Gastroesophageal sphincter (tissue), 4 donors: Measurements from ENCODE around the gene SEC11A. TPM values are rescaled to one million over a fixed set of nuclear protein-coding genes. Genes with fewer than 3 reads are reported as not detected.
"Not testable (repeated sequence)": the region's sequence is repeated elsewhere in the genome, so short reads cannot be mapped to it uniquely, and the experiment has no call there.

Source experiments
- ATAC-seq: fragments of 150-250 bp; one replicate; pipeline ENCODE4 v1.9.1; 2016; ENCODE audit warnings: mild to moderate bottlenecking, moderate library complexity
- H3K27ac ChIP-seq, 4 donors: fragments of 200-600 bp; sonication (generic) in 3 of 4; 1 replicate in 3 of 4; 2 replicates in 1 of 4; pipeline ENCODE4 v1.5.1; 2016 to 2019
- H3K27me3 ChIP-seq: fragments of 200-600 bp; sonication (generic); one replicate; pipeline ENCODE4 v1.5.1; 2019
- H3K36me3 ChIP-seq, 2 donors: fragments of 200-600 bp; sonication (generic); one replicate each; pipeline ENCODE4 v1.5.1; 2019; ENCODE audit warnings: control low read depth in 1 of 2
- H3K4me1 ChIP-seq, 3 donors: fragments of 200-600 bp; sonication (generic); 1 replicate in 2 of 3; 2 replicates in 1 of 3; pipeline ENCODE4 v1.5.1; 2016 to 2019; ENCODE audit warnings: control low read depth in 2 of 3
- H3K4me3 ChIP-seq, 2 donors: fragments of 200-600 bp; sonication (generic); one replicate each; pipeline ENCODE4 v1.5.1; 2019; ENCODE audit warnings: mild to moderate bottlenecking in 1 of 2, moderate library complexity in 1 of 2
- H3K9me3 ChIP-seq, 3 donors: fragments of 200-600 bp; sonication (generic); one replicate each; pipeline ENCODE4 v1.5.1; 2017 to 2019; ENCODE audit warnings: control low read depth in 2 of 3
- EP300 ChIP-seq: sonication (generic); formaldehyde crosslinking; IDR thresholded peaks from one replicate; pipeline ENCODE4 v1.6.1; 2017; ENCODE audit warnings: antibody characterized with exemption, mild to moderate bottlenecking
- POLR2A ChIP-seq, 2 donors: fragments of 450-650 bp; IDR thresholded peaks; one replicate each; pipeline ENCODE4 v1.6.1; 2017; ENCODE audit warnings: antibody characterized with exemption in 2 of 2, mild to moderate bottlenecking in 2 of 2, moderate library complexity in 1 of 2
- POLR2AphosphoS5 ChIP-seq: sonication (generic); formaldehyde crosslinking; IDR thresholded peaks from one replicate; pipeline ENCODE4 v1.6.1; 2017; ENCODE audit warnings: antibody characterized with exemption
- WGBS, 2 donors: methylation state at CpG; one replicate each; pipeline ENCODE4 v1.1.5; 2018; ENCODE audit warnings: low coverage in 1 of 2; 5-methylcytosine and 5-hydroxymethylcytosine counted together
- total RNA-seq, 4 donors: library from RNA; depleted of rRNA; stranded (reverse); fragments of >200 nt; gene quantifications; one replicate each; pipeline ENCODE4 v1.1.0, GENCODE V29; 2016
- TF ChIP-seq, protein P1 (sequence below), 4 experiments: fragments of 200-600 bp in 2 of 4; fragments of 450-650 bp in 2 of 4; sonication (generic) in 1 of 4; IDR thresholded peaks; one replicate each; pipeline ENCODE4 v1.5.1; 2017 to 2019; ENCODE audit warnings: antibody characterized with exemption in 4 of 4, mild to moderate bottlenecking in 2 of 4, moderate library complexity in 2 of 4

SEC11A gene
- total RNA-seq, 4 donors from 2014 or later = 63.3 to 139 (median 99.4) TPM

DNA sequence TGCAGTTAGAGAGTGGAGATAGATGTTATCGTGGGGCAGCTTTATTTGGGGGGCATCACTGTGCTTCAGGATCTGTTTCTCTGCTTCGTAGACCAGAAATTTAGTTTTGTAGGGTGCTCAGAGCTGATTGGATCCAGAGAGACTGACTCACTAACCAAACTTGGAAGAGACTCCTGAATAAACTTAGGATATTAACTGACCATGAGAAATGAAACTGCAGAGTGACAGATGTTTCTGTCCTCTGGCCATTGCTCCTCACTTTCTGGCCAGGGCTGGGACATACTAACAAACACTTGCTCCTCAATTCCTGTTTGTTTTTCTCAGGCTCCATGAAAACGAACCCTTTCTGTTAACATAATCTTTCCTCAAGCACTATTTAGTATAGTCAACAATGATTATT, 36.8 kb upstream of the SEC11A start:
- Histone ChIP-seq H3K27me3 (no peaks in the 10 kb centered on the region), H3K4me3 (no peak overlapping the region), H3K36me3 (no peaks in the 10 kb centered on the region), H3K27ac (peak overlapping the region in 1 of 4 donors; percentile 15), H3K4me1 (peaks cover 0 to 71% (median 16%) of the 10 kb centered on the region in 3 donors), H3K9me3 (no peaks in the 10 kb centered on the region)
- no peak for TF ChIP-seq POLR2A (IDR thresholded peaks at IDR 0.05)
- TF ChIP-seq EP300 = no peak
- TF ChIP-seq, protein P1, sequence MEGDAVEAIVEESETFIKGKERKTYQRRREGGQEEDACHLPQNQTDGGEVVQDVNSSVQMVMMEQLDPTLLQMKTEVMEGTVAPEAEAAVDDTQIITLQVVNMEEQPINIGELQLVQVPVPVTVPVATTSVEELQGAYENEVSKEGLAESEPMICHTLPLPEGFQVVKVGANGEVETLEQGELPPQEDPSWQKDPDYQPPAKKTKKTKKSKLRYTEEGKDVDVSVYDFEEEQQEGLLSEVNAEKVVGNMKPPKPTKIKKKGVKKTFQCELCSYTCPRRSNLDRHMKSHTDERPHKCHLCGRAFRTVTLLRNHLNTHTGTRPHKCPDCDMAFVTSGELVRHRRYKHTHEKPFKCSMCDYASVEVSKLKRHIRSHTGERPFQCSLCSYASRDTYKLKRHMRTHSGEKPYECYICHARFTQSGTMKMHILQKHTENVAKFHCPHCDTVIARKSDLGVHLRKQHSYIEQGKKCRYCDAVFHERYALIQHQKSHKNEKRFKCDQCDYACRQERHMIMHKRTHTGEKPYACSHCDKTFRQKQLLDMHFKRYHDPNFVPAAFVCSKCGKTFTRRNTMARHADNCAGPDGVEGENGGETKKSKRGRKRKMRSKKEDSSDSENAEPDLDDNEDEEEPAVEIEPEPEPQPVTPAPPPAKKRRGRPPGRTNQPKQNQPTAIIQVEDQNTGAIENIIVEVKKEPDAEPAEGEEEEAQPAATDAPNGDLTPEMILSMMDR (IDR thresholded peaks at IDR 0.05) = no peak
- TF ChIP-seq POLR2AphosphoS5 = no peak
- ATAC-seq = no peak
- 7 to 36% methylated on average over 2 to 3 of the region's 3 CpGs for WGBS, 2 donors

DNA sequence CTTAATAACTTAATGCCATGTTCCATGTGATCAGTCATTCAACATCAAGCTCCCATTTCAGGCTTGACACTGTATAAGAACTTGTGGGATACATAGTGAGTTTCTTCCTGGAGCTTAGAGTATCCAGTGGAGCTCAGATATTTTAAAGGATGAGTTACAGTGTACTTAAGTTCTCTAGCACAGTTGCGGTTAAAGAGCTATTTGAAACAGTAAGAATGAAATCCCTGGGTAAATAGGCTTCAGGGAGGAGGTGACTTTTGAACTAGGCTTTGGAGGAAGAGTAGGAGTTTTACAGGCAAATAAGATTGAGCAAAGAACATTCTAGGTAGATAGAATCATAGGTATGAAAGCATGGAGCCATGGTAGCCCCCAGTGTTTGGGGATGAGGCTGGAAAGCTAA, 36.3 kb upstream of the SEC11A start:
- Histone ChIP-seq H3K27ac (peak overlapping the region in 1 of 4 donors; percentile 15), H3K4me1 (peaks cover 0 to 71% (median 17%) of the 10 kb centered on the region in 3 donors), H3K36me3 (no peaks in the 10 kb centered on the region), H3K4me3 (no peak overlapping the region), H3K27me3 (no peaks in the 10 kb centered on the region), H3K9me3 (no peaks in the 10 kb centered on the region)
- TF ChIP-seq, protein P1 (IDR thresholded peaks at IDR 0.05) = no peak
- WGBS, 2 donors = 100% methylated on average over 1 of the region's 1 CpG
- ATAC-seq = no peak

- WGBS, 2 donors = 87 to 96% methylated on average over 3 to 4 of the region's 6 CpGs
- H3K4me1 ChIP-seq = peaks cover 0 to 76% (median 19%) of the 10 kb centered on the region in 3 donors
- not testable (repeated sequence) for H3K27me3 ChIP-seq
Observed at GRCh38 chr15:84751721-84752120, 35.8 kb upstream of the SEC11A start.

GRCh38 chr15:84750583-84751092, 34.7 kb upstream of the SEC11A start:
- 26 to 33% methylated on average over 2 of the region's 2 CpGs for WGBS, 2 donors
- H3K27me3 ChIP-seq = no peaks in the 10 kb centered on the region
- no peak for ATAC-seq
- H3K9me3 ChIP-seq = no peaks in the 10 kb centered on the region
- H3K4me3 ChIP-seq = peak overlapping the region in 1 of 2 donors; percentile 65
- H3K36me3 ChIP-seq = no peaks in the 10 kb centered on the region
- peak overlapping the region in 1 of 4 donors; percentile 97 for H3K27ac ChIP-seq
- TF ChIP-seq POLR2A (IDR thresholded peaks at IDR 0.05) (no peak), POLR2AphosphoS5 (no peak), EP300 (no peak)
- TF ChIP-seq, protein P1 (IDR thresholded peaks at IDR 0.05) = no peak
- H3K4me1 ChIP-seq = peaks cover 0 to 77% (median 16%) of the 10 kb centered on the region in 3 donors

More at GRCh38 chr15:84751721-84752120, 35.8 kb upstream of the SEC11A start:
- not testable (repeated sequence) for H3K27ac ChIP-seq, ATAC-seq, H3K4me3 ChIP-seq, H3K9me3 ChIP-seq, H3K36me3 ChIP-seq

DNA sequence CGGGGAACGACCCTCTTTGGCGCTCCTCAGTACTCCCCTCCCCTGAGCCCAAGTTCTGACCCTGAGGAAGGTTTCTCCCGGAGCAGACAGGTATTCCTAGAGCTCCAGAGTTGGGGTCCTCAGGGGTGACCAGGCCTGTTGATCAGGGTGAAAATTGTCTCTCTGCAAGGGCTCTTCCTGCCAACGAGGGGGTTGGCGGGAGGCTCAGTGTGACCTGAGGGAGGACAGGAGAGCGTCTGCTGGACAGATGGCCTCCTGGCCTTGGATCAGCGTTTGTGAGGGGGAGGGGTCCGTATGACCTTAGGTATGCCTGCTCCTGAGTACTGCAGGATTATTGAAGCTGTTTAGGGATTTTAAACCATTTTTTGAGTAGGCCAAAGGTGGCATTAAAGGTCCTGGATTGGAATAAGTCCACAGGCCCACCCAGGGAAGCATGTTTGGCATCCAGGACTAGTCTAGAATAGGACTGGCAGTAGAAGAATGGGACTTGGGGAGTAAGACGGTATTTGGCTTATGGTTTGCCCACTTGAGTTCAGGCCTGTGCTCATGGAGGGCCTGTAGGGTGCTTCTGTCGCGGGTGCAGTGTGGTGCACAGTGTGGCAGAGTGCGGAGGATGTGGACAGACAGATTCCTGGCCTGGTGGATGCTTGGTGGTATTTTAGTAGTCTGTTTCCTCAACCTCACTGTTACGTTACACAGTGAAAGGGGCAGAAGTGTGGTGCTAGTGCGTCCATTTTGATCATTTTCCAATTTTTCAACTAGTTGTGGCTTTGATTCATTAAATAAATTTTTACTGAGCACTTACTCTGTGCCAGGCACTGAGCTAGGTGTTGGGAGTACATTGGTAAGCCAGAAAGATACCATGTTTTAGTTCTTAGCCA, 33.4 kb upstream of the SEC11A start:
- peaks cover 0 to 77% (median 16%) of the 10 kb centered on the region in 3 donors for H3K4me1 ChIP-seq
- WGBS, 2 donors = 2 to 17% methylated on average over 3 to 7 of the region's 15 CpGs
- H3K9me3 ChIP-seq = no peaks in the 10 kb centered on the region

More for the DNA sequence above, 33.4 kb upstream of the SEC11A start:
- peak overlapping the region; percentile 91 to 99 (median 96) for H3K27ac ChIP-seq
- ATAC-seq = no peak
- no peaks in the 10 kb centered on the region for H3K36me3 ChIP-seq
- H3K27me3 ChIP-seq = no peaks in the 10 kb centered on the region
- TF ChIP-seq, protein P1 (IDR thresholded peaks at IDR 0.05) = peak in 1 of 4 experiments; percentile 40
- no peak for TF ChIP-seq POLR2A (IDR thresholded peaks at IDR 0.05)
- H3K4me3 ChIP-seq = peak overlapping the region; percentile 65 to 99
